G401.6 (cell line): ENCODE data around the gene MRPL21.
"Not testable (repeated sequence)": the region's sequence is repeated elsewhere in the genome, so short reads cannot be mapped to it uniquely, and the experiment has no call there.

ENCODE experiments used
- FAIRE-seq: peaks from 2 replicates; lab custom pipeline; 2012; peaks lifted over from hg19 to GRCh38; lab: Jason Lieb, UNC

The MRPL21 gene

GRCh38 chr11:68908273-68908672 is 4.6 kb upstream of the MRPL21 start:
- no peak for FAIRE-seq

- no peak for FAIRE-seq
Measured at GRCh38 chr11:68905421-68906360, 2.1 kb upstream of the MRPL21 start.

DNA sequence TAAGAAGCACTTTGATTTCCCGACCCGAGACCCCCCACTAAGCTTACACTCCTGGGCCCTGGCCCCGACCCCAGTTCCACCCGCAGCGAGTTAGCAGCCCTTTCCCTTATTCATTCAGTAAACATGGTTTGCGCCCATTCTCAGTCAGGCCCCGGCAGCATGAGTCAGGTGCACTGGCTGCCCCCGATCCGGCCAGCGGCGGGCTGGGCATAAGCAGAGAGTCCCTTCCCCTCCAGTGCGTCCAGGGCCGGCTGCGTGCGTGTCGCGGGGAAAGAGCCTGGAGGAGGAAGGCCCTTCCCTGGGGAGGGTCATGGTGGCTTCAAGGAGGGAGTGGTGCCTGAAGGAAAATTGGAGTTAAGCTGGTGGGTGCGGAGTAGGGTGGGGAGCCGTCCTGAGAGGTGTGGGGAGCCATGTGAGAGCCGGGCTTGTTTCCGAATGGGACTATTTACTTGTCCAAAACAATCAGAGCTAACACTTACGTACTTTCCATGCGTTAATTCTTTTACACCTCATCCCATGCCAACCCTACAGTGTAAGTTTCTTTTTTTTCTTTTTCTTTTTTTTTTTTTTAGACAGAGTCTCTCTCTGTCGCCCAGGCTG is 716 bp upstream of the MRPL21 start:
- no peak for FAIRE-seq

GRCh38 chr11:68900835-68901381 is 2.7 kb downstream of the MRPL21 start:
- no peak for FAIRE-seq

DNA sequence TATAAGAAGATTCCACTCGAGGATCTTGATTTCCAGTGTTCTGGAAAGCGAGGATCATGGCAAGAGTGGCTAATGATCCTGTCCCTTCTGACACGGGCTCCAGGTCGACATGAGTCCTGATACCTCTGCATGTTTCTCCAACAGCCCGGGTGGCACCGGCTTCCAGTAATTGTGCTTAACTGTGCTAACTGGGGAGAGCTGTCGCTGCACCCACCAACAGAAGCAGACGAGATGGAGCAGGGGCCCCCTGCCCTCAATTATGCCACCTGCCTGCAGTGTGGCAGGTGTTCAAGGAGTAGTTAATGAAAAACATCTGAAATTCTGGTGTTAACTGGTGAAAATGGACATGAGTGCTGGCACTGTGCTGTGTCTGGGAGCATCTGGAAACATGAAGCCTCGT is 6.2 kb downstream of the MRPL21 start:
- FAIRE-seq, result no peak

DNA sequence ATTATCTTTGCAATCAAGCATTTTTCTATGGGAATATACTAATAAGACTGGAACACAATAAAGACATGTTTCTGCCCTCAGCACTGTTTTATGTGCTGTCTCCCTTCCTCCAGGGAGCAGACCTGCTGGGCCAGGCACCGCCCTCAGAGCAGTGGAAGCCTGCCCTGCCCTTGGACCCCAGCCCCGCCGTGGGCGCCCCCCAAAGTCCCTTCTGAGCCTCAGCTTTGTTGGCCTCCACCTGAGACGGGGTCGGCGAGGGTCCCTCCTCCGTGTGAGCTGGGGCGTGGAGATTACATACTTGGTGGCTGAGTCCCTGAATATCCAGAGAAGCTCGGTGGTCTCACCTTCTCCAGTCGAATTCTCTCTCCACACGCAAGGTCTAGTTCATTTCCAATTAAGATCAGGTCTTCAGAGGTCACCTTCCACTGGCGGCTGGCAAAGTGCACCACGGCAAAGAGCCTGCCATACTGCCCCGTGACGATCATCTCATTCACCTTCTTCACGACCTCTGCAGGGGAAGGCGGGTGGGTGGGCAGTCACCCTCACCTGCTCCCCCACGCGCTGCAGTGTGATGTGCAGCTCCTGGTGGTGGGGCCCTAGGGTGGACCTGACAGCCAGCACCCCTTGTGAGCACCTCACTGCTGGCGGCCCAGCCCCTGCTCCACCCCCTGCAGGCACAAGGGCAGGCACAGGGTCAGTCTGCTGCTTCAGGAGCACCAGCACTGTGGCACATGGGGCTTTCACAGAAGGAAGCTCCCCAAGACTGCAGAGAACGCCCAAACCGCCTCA is 7.3 kb downstream of the MRPL21 start:
- FAIRE-seq, result no peak

- FAIRE-seq, result no peak
Measured at GRCh38 chr11:68893282-68893681, 10.3 kb downstream of the MRPL21 start.

GRCh38 chr11:68892576-68892975 is 11.1 kb downstream of the MRPL21 start:
- no peak for FAIRE-seq

DNA sequence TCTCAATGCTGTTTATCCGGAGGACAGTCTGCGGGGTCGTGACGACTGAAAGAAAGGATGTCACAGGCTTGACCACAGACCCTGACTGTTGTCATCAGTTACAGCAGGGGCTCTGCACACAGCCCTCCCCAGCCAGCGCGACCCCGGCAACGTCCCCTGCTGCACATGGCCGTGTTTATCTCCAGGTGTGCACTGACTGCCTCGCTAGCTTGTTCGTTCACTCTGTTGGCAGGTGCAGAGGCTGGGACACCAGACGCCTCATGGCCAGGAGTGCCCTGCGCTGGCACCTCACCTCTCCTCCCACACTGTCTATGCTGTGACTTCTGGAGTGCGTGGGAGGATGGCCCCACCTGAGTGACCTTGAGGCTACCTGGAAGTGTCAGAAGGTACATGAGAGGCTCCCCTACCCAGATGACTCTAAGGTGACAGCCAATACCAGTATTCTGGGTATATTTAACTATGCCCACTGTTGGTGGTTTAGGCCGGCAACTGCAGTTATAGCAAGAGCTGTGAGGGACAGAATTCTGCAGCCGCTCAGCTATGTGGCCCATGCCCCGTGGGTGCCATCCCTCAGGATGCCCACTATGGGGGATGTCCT is 12.2 kb downstream of the MRPL21 start:
- FAIRE-seq, result no peak

DNA sequence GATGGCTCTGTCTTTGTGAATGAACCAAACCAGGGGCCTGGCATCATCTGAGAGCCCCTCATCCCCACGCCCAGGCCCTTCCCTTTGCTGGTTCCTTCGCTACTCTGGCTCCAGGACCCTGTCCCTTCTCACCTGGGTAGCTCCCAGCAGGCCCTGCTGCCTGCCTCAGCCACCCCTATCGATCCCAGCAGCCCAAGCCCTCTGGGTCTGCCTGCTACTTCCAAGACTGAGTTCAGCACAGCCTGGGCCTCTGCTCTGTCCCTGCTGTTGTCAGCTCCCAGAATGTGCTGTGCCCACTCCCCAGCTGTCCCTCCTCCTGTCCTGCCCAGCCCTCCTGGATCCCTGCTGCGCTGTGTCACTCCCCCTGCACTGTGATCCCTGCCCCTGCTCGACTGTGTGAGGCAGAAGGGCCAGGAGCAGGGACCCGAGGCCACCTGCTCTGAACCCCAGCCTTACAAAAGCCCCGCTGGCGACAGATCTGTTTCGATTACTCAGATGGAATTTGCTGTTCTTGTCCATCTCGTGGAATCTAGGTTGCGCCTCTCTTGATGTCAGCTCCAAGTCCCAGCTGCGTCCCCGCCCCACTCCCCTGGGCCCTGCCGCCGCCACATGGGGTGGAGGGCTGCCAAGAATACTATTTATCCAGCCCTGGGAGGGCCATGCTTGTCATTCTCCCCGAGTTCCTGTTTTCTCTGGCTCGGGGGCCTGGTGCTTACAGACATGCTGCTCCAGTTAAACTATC is 13.0 kb downstream of the MRPL21 start:
- FAIRE-seq, result no peak

- FAIRE-seq, result no peak
Measured at GRCh38 chr11:68889948-68890446, 13.6 kb downstream of the MRPL21 start.

DNA sequence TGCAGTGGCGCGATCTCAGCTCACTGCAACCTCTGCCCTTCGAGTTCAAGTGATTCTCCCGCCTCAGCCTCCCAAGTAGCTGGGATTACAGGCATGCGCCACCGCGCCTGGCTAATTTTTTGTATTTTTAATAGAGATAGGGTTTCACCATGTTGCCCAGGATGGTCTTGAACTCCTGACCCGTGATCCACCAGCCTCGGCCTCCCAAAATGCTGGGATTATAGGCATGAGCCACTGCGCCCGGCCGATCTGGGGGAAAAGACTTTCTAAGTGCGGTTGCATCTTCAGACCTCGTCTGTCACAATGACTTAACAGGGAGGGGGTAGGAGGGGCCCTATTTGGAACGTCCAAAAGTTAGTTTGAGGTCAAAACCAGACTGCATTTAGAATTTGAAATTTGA is 18.8 kb downstream of the MRPL21 start:
- not testable (repeated sequence) for FAIRE-seq

DNA sequence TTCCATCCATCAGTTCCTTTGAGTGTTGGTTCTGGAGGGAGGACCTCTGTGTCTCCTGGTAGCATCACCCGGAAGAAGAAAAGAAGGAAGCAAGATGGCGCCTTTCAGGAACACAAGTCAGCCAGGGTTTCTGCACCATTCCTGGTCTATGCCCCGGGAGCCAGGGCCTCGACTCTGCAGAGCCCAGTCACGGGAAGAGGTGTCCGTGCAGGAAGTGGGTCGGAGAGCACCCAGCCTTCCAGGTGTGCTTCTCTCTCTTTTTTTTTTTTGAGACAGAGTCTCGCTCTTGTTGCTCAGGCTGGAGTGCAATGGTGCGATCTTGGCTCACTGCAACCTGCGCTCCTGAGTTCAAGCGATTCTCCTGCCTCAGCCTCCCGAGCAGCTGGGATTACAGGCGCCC is 21.2 kb downstream of the MRPL21 start:
- no peak for FAIRE-seq

DNA sequence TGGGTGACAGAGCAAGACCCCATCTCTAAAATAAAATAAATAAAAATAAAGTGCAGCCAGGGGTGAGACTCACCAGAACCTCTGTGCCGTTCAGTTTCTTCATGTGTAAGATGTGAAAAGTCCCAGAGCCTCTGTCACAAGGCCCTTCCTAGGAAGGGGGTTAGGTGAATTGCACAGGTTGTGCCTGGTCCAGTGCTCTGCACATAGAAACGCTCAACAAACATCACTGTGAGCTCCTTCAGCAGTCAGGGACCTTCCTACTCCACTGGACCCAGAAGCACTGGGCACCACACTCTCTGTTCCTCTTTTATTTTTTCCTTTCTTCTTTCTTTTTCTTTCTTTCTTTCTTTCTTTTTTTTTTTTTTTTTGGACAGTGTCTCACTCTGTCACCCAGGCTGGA is 22.3 kb downstream of the MRPL21 start:
- no peak for FAIRE-seq

- FAIRE-seq, result no peak
Measured at GRCh38 chr11:68880851-68881250, 22.8 kb downstream of the MRPL21 start.

GRCh38 chr11:68878022-68878421 is 25.6 kb downstream of the MRPL21 start:
- FAIRE-seq, result no peak

GRCh38 chr11:68872216-68873003 is 31.2 kb downstream of the MRPL21 start:
- FAIRE-seq, result no peak

GRCh38 chr11:68870470-68870869 is 33.2 kb downstream of the MRPL21 start:
- no peak for FAIRE-seq

- FAIRE-seq, result no peak
Measured at GRCh38 chr11:68868221-68868835, 35.3 kb downstream of the MRPL21 start.

GRCh38 chr11:68867066-68867465 is 36.6 kb downstream of the MRPL21 start:
- no peak for FAIRE-seq
